Putamen (tissue), 1 donor: ENCODE data around the gene SLC49A3.
"Not testable (repeated sequence)": the region's sequence is repeated elsewhere in the genome, so short reads cannot be mapped to it uniquely, and the experiment has no call there.

ENCODE experiments used
- DNase-seq: peaks from one replicate; pipeline ENCODE4 v3.0.0-alpha.2; 2016; ENCODE audit warnings: low spot score

The SLC49A3 gene

GRCh38 chr4:653831-654502, 35.0 kb downstream of the SLC49A3 start:
- no peak for DNase-seq

GRCh38 chr4:653080-653821, 35.7 kb downstream of the SLC49A3 start:
- no peak for DNase-seq

GRCh38 chr4:651884-652642, 36.9 kb downstream of the SLC49A3 start:
- no peak for DNase-seq

GRCh38 chr4:650951-651883, 37.7 kb downstream of the SLC49A3 start:
- peak; percentile 83 for DNase-seq

- no peak for DNase-seq
Measured at GRCh38 chr4:650461-650860, 38.5 kb downstream of the SLC49A3 start.

- no peak for DNase-seq
Measured at GRCh38 chr4:649751-650310, 39.1 kb downstream of the SLC49A3 start.

- DNase-seq = no peak
Measured at GRCh38 chr4:649293-649625, 39.7 kb downstream of the SLC49A3 start.

- DNase-seq = no peak
Measured at GRCh38 chr4:648579-649292, 40.2 kb downstream of the SLC49A3 start.

GRCh38 chr4:647481-647880, 41.5 kb downstream of the SLC49A3 start:
- DNase-seq = no peak

- DNase-seq = no peak
Measured at GRCh38 chr4:646460-646859, 42.5 kb downstream of the SLC49A3 start.

GRCh38 chr4:642366-642765, 46.6 kb downstream of the SLC49A3 start:
- not testable (repeated sequence) for DNase-seq

GRCh38 chr4:637536-638280, 51.2 kb downstream of the SLC49A3 start:
- no peak for DNase-seq

GRCh38 chr4:636628-637159, 52.3 kb downstream of the SLC49A3 start:
- DNase-seq = no peak

GRCh38 chr4:635851-636627, 52.9 kb downstream of the SLC49A3 start:
- no peak for DNase-seq

GRCh38 chr4:635066-635835, 53.7 kb downstream of the SLC49A3 start:
- DNase-seq = not testable (repeated sequence)

GRCh38 chr4:634599-634985, 54.4 kb downstream of the SLC49A3 start:
- no peak for DNase-seq

GRCh38 chr4:633976-634598, 54.9 kb downstream of the SLC49A3 start:
- DNase-seq = no peak

- DNase-seq = no peak
Measured at GRCh38 chr4:633406-633805, 55.5 kb downstream of the SLC49A3 start.
